Nephron progenitor cell (in vitro differentiated cells): ENCODE results near the gene SLC44A1.
A peak's percentile ranks its signal among the peaks of the same experiment; 100 is the strongest.

ENCODE experiments used
- DNase-seq: peaks from one replicate; pipeline ENCODE4 v3.0.0; 2021
- H3K27ac Mint-ChIP-seq: 2 replicates; pipeline ENCODE4 v1.8.0; 2021; ENCODE audit warnings: mild to moderate bottlenecking, moderate library complexity, mixed read lengths
- H3K27me3 Mint-ChIP-seq: 2 replicates; pipeline ENCODE4 v1.8.0; 2021; ENCODE audit warnings: mild to moderate bottlenecking, low read depth, mixed read lengths; ENCODE audit not compliant: poor library complexity
- H3K36me3 Mint-ChIP-seq: 2 replicates; pipeline ENCODE4 v1.8.0; 2021; ENCODE audit warnings: low read depth, mixed read lengths
- H3K4me1 Mint-ChIP-seq: 2 replicates; pipeline ENCODE4 v1.8.0; 2021; ENCODE audit warnings: mixed read lengths
- H3K4me3 Mint-ChIP-seq: 2 replicates; pipeline ENCODE4 v1.8.0; 2021; ENCODE audit warnings: mild to moderate bottlenecking, moderate library complexity, mixed read lengths
- H3K9me3 Mint-ChIP-seq: 2 replicates; pipeline ENCODE4 v1.8.0; 2021; ENCODE audit warnings: mild to moderate bottlenecking, moderate library complexity, mixed read lengths
- CTCF ChIP-seq: fragments of 200-600 bp; sonication (generic); IDR thresholded peaks from 2 replicates; pipeline ENCODE4 v1.5.0; 2021; ENCODE audit warnings: antibody characterized with exemption

SLC44A1 gene

GRCh38 chr9:105396901-105397300 lies 152.4 kb downstream of the SLC44A1 start:
- no peaks in the 10 kb centered on the region for H3K36me3 Mint-ChIP-seq
- H3K9me3 Mint-ChIP-seq, result no peaks in the 10 kb centered on the region
- H3K27ac Mint-ChIP-seq, result no peak overlapping the region
- no peaks in the 10 kb centered on the region for H3K27me3 Mint-ChIP-seq
- H3K4me1 Mint-ChIP-seq, result peaks cover 34% of the 10 kb centered on the region
- no peak overlapping the region for H3K4me3 Mint-ChIP-seq
- DNase-seq, result no peak
- TF ChIP-seq CTCF, result no peak

GRCh38 chr9:105399117-105399516 lies 154.7 kb downstream of the SLC44A1 start:
- TF ChIP-seq CTCF, result no peak
- H3K9me3 Mint-ChIP-seq, result no peaks in the 10 kb centered on the region
- no peak for DNase-seq
- H3K27me3 Mint-ChIP-seq, result no peaks in the 10 kb centered on the region
- no peak overlapping the region for H3K4me3 Mint-ChIP-seq
- peak overlapping the region; percentile 76 for H3K27ac Mint-ChIP-seq
- H3K4me1 Mint-ChIP-seq, result peaks cover 43% of the 10 kb centered on the region
- no peaks in the 10 kb centered on the region for H3K36me3 Mint-ChIP-seq

GRCh38 chr9:105401651-105402050 lies 157.2 kb downstream of the SLC44A1 start:
- H3K9me3 Mint-ChIP-seq, result peaks cover 8% of the 10 kb centered on the region
- peak overlapping the region; percentile 31 for H3K27ac Mint-ChIP-seq
- H3K4me3 Mint-ChIP-seq, result no peak overlapping the region
- no peak for DNase-seq
- no peak for TF ChIP-seq CTCF
- H3K36me3 Mint-ChIP-seq, result peaks cover 5% of the 10 kb centered on the region
- peaks cover 38% of the 10 kb centered on the region for H3K4me1 Mint-ChIP-seq
- H3K27me3 Mint-ChIP-seq, result no peaks in the 10 kb centered on the region

GRCh38 chr9:105403552-105404248 lies 159.2 kb downstream of the SLC44A1 start:
- Mint-ChIP-seq H3K27ac (no peak overlapping the region), H3K9me3 (peaks cover 21% of the 10 kb centered on the region), H3K27me3 (no peaks in the 10 kb centered on the region), H3K36me3 (peaks cover 12% of the 10 kb centered on the region), H3K4me3 (no peak overlapping the region), H3K4me1 (peaks cover 31% of the 10 kb centered on the region)
- TF ChIP-seq CTCF, result no peak
- no peak for DNase-seq

GRCh38 chr9:105405514-105406131 lies 161.2 kb downstream of the SLC44A1 start:
- Mint-ChIP-seq H3K27me3 (no peaks in the 10 kb centered on the region), H3K4me1 (peaks cover 23% of the 10 kb centered on the region), H3K36me3 (peaks cover 12% of the 10 kb centered on the region), H3K27ac (no peak overlapping the region), H3K9me3 (peaks cover 25% of the 10 kb centered on the region), H3K4me3 (no peak overlapping the region)
- TF ChIP-seq CTCF, result no peak
- DNase-seq, result no peak

- H3K9me3 Mint-ChIP-seq, result peaks cover 29% of the 10 kb centered on the region
- peaks cover 21% of the 10 kb centered on the region for H3K4me1 Mint-ChIP-seq
- peaks cover 15% of the 10 kb centered on the region for H3K36me3 Mint-ChIP-seq
- no peak for DNase-seq
- H3K4me3 Mint-ChIP-seq, result no peak overlapping the region
- no peak for TF ChIP-seq CTCF
- no peak overlapping the region for H3K27ac Mint-ChIP-seq
- H3K27me3 Mint-ChIP-seq, result no peaks in the 10 kb centered on the region
Observed at GRCh38 chr9:105406369-105406768, 161.9 kb downstream of the SLC44A1 start.
